ENCODE results near the gene NF1.

Gene NF1

GRCh38 chr17:31386542-31387075 is 291.8 kb downstream of the NF1 start:
- no peak for DNase-seq (ENCODE audit: low read depth)

- DNase-seq (ENCODE audit: low read depth) = no peak
Measured at GRCh38 chr17:31387438-31387837, 292.7 kb downstream of the NF1 start.

- DNase-seq (ENCODE audit: low read depth) = no peak
Measured at GRCh38 chr17:31388351-31388750, 293.6 kb downstream of the NF1 start.

GRCh38 chr17:31388770-31389656 is 294.2 kb downstream of the NF1 start:
- peak; percentile 18 for DNase-seq (ENCODE audit: low read depth)

DNA sequence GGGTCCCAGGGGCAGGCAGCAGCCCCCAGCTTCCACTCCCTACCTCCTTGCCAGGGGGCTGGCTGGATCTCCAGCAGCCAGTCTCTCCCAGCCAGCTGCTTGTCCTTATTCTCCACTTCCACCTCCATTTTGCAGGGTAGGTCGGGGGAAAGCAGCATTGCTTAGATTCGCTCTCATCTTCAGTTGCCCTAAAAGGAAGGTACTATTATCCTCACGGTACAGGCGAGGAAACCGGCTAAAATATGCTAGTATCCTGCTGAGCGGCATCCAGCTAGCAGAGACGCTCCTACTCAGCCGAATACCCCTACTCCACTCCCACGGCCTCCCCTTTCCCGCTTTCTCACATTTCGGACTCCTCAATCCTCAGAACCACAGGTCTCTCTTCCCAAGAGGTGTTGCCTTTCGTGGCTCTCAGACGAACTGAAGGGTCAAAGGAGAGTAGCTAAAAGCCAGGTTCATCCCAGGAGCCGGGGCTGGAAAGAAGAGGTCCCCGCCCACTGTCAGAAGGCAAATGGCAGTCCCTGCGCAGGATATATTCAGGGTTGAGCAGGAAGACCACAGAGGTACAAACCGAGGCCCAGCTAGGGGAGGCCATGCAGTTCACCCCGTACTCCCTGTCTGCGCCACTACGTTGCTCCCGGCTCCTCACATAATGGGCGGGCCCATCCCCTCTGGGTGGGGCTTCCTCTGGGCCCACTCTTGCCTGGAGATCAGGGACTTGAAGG is 295.0 kb downstream of the NF1 start:
- DNase-seq (ENCODE audit: low read depth) = no peak

DNA sequence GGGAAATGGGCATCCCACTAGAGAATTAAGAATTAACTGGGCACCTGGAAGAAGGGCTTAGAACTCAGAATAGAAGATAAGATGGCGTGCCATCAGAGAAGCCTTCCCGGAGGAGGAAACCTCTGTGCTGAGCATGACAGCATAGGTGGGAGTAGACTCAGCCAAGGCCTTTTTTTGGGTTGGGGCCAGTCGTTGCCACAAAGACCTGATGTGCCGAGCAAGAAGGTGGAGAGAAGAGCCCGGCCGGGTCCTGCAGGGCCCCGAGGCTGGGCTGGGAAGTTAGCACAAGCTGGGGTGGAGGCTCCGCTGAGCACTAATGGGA is 295.6 kb downstream of the NF1 start:
- no peak for DNase-seq (ENCODE audit: low read depth)

GRCh38 chr17:31390748-31391495 is 296.1 kb downstream of the NF1 start:
- no peak for DNase-seq (ENCODE audit: low read depth)

DNA sequence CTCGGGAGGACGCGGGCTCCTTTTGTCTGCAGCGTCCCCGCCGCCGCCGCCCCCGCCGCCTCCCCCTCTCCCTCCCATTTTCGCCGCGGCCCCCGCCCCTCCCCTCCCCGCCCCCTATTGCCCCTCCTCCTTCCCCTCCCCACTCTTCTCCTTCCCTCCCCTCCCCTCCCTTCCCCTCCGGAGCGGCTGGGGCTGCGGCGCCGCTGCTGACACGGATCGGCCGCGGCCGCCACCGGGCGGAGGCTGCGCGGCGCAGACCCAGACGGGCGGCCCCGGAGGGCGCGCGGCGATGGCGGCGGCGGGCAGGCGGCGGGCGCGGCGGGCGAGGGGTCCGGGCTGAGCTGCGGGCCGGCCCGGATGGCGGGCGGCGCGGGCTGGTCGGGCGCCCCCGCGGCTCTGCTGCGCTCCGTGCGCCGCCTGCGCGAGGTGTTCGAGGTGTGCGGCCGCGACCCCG is 296.7 kb downstream of the NF1 start, which contains the start of gene RAB11FIP4:
TSS of gene RAB11FIP4 (plus strand) at position 180 of the 454 bp plus-strand sequence. CDS start at position 358, 178 bp downstream.
- DNase-seq (ENCODE audit: low read depth) = no peak

GRCh38 chr17:31392002-31392855 is 297.5 kb downstream of the NF1 start:
- no peak for DNase-seq (ENCODE audit: low read depth)

- no peak for DNase-seq (ENCODE audit: low read depth)
Measured at GRCh38 chr17:31392856-31393748, 298.3 kb downstream of the NF1 start.

DNA sequence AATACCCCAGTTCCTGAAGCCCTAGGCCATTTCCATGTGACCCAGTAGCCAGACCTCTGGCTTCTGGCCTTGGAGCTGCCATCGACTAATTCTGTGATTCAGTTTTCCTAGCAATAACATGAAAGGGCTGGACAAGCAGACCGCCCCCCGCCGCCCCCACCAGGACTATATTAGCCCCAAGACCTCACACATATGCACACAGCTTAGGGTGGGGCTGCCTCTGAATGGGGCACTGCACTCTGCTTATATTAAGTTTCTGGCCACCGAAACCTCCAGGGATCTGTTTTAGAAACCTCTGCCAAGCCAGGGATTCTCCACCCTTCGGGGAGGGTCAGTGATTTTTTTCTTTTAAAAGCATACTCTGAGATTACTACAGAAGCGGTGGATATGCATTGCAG is 299.0 kb downstream of the NF1 start:
- DNase-seq (ENCODE audit: low read depth) = no peak

GRCh38 chr17:31394544-31394943 is 299.8 kb downstream of the NF1 start:
- DNase-seq (ENCODE audit: low read depth) = peak; percentile 18

GRCh38 chr17:31397256-31397939 is 302.6 kb downstream of the NF1 start:
- DNase-seq (ENCODE audit: low read depth) = no peak

DNA sequence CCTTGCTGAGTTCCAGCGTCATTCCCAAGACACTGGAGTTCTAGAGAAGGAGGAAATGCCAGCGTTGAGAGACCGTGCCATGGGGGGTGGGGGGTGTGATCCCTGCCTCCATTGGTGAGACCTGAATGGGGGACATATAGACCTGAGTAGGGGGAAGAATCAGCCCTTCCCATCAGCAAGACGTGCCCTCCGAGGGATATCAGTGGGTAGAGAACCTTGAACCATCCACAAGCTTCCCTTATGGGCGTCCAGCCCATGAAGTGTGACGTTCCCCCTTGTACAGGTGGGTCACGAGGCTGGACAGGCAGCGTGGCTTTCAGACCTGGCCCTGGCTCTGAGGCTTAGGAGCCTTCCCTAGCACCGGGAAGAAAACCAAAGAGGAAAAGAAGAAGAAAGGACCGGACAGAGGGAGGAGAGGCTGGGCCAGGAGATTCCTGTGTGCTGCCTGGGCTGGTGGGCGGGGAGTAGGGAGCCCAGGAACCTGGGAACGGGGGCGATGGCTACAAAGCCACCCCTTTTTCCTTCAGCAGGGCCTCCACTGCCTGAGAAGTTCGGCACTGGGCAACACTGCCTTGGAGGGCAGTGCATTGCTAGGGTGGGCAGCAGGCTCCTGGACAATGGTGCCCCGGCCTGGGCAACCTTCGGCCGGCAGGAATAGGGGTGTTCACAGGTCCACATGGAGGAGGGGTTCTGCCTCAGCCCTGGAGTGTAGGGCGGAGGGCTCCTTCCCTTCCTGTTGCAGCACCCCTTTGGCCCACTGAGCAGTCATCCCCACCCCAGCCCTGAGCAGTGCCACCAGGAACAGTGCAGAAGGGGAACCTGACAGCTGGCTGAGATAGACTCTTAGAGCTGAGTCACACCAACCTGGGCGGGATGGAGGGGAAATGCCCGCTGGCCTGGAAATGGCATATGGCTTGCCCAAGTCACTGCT is 303.9 kb downstream of the NF1 start:
- no peak for DNase-seq (ENCODE audit: low read depth)

DNA sequence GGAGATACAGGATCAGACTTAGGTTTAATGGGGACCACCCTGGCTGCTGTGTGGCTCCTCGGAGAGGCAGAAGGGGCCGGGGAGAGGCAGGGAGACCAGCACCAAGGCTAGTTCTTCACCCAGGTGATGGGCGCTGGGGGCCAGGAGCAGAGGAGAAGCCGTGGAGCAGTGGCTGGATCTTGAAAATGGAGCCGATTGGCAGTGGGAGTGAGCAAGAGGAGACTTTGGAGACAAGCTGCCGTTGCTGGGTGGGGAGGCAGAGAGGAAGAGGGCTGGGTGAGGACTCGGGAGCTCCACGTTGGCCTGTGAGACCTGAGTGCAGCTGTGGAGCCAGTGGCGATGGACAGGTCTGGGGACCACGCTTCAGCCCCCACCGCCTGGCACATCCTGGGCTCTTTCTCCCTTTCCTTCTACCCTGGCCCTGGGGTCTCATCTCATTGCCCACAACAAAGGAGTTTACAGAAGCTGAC is 305.7 kb downstream of the NF1 start:
- no peak for DNase-seq (ENCODE audit: low read depth)

DNA sequence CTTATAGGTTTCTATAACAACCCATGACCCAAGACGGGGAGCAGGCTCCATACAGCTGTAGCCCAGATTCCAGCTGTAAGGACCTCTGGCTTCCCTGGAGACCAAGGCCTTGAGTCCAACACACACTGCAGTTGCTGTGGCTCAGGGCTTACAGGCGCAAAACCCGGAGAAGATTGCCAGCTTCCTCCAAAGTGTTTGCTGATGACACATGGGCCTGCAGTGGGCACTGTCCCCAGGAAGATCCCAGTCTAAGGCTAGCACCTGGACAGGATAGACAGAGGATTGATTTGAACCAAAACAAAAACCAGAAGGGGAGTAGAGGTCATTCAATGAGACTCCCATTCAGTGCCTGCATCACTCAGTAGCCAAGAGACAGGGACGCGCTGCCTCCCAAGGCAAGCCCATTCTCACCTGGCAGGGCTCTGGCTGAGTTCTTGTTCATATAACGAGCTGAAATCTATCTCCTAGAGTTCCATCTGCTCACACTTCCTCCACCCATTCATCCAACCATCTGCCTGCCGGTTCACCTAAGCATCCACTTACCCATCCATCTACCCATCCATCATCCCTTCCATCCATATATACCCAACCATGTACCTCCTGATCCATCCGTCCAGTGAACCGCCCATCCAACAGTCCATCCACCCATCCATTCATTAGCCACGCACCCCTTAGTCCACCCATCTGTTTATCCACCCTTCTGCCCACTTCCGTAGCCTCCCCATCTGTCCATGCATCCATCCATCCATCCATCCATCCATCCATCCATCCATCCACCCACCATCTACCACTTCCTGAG is 306.9 kb downstream of the NF1 start:
- DNase-seq (ENCODE audit: low read depth) = no peak
